Endothelial cell of umbilical vein (primary cell): Measurements from ENCODE around the gene LIAS.
"Not testable (repeated sequence)": the region's sequence is repeated elsewhere in the genome, so short reads cannot be mapped to it uniquely, and the experiment has no call there.

Source experiments
- CTCF ChIP-seq, 2 donors: IDR thresholded peaks; 1 replicate in 1 of 2; 2 replicates in 1 of 2; pipeline ENCODE4 v1.5.1; 2011; ENCODE audit warnings: low read length in 2 of 2, mild to moderate bottlenecking in 2 of 2, moderate library complexity in 2 of 2, control low read depth in 1 of 2, inconsistent platforms in 1 of 2, low read depth in 1 of 2; ENCODE audit not compliant: insufficient read depth in 1 of 2; ENCODE audit errors: extremely low read depth in 1 of 2
- EZH2 ChIP-seq: IDR thresholded peaks from 2 replicates; pipeline ENCODE4 v1.6.1; 2012; ENCODE audit warnings: borderline replicate concordance, low read depth, mild to moderate bottlenecking, moderate library complexity, low read length, inconsistent platforms; ENCODE audit not compliant: severe bottlenecking
- JUN ChIP-seq: IDR thresholded peaks from 2 replicates; pipeline ENCODE4 v1.6.1; 2011; ENCODE audit warnings: borderline replicate concordance, low read depth; ENCODE audit not compliant: insufficient read length, insufficient read depth
- MAX ChIP-seq: IDR thresholded peaks from 2 replicates; pipeline ENCODE4 v1.6.1; 2011; ENCODE audit not compliant: insufficient read depth, insufficient read length
- POLR2A ChIP-seq: IDR thresholded peaks from 2 replicates; pipeline ENCODE4 v1.6.1; 2012; ENCODE audit warnings: low read depth, mild to moderate bottlenecking, control low read depth, low read length
- POLR2AphosphoS5 ChIP-seq: IDR thresholded peaks from 2 replicates; pipeline ENCODE4 v1.6.1; 2012; ENCODE audit warnings: low read depth, mild to moderate bottlenecking, control low read depth, low read length, moderate library complexity; ENCODE audit not compliant: insufficient read depth

- TF ChIP-seq CTCF (IDR thresholded peaks at IDR 0.05; ENCODE audit: extremely low read depth in 1 of 2, insufficient read depth in 1 of 2, low read depth in 1 of 2, low read length in 2 of 2); EZH2; POLR2A; POLR2AphosphoS5; JUN; MAX: not testable (repeated sequence)
Observed at GRCh38 chr4:39411561-39411960, 47.3 kb upstream of the LIAS start.
